ENCODE measurements around the gene DPYD.

DNA sequence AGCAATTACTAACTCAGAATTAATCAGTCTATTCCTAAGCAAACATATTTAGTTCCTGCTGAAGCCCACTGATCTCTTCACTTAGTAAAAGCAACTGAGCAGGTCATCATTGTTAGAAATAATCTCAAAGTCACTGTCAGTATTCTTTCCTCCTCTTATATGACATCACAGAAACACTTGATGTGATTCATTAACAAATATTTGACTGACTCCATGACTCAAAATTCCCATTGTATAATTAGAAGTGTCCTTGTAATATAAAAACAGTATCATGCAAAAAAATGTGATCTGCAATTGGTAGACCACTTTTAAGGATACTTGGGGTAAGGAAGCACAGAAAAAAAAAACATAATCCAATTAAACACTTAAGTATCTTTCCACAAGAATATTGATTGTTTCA lies 194.4 kb downstream of the DPYD start:
- TF ChIP-seq, protein P1, sequence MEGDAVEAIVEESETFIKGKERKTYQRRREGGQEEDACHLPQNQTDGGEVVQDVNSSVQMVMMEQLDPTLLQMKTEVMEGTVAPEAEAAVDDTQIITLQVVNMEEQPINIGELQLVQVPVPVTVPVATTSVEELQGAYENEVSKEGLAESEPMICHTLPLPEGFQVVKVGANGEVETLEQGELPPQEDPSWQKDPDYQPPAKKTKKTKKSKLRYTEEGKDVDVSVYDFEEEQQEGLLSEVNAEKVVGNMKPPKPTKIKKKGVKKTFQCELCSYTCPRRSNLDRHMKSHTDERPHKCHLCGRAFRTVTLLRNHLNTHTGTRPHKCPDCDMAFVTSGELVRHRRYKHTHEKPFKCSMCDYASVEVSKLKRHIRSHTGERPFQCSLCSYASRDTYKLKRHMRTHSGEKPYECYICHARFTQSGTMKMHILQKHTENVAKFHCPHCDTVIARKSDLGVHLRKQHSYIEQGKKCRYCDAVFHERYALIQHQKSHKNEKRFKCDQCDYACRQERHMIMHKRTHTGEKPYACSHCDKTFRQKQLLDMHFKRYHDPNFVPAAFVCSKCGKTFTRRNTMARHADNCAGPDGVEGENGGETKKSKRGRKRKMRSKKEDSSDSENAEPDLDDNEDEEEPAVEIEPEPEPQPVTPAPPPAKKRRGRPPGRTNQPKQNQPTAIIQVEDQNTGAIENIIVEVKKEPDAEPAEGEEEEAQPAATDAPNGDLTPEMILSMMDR (conservative IDR thresholded peaks at IDR 0.05; ENCODE audit: low read depth, low read length) = no peak
- no peak for TF ChIP-seq EZH2 (IDR thresholded peaks at IDR 0.05; ENCODE audit: low read length, unreplicated experiment)

Data from PC-3 (cell line).